Measurements from ENCODE around the gene FAM83G.

The FAM83G gene

GRCh38 chr17:18988546-18989173, 15.9 kb downstream of the FAM83G start:
- DNase-seq (ENCODE audit: low spot score), result no peak

- no peak for DNase-seq (ENCODE audit: low spot score)
Observed at GRCh38 chr17:18987862-18988545, 16.6 kb downstream of the FAM83G start.

DNA sequence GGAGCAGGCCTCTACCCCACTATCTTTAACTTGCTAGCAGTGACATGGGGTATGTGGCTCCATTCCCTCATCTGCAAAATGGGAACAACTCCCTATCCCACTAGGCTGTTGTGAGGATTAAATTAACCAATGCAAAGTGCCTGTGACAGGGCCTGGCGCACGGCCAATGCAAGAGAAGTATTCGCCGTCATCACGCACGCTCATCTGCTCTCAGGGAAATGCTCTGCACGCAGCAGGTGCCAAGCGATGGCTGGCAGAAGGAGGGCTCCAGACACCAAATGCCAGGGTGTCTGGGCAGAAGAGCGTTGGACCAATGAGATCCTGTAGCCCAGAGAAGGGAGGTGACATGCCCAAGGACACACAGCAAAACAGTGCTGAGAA, 17.3 kb downstream of the FAM83G start:
- DNase-seq (ENCODE audit: low spot score), result no peak

- DNase-seq (ENCODE audit: low spot score), result no peak
Observed at GRCh38 chr17:18986541-18987229, 17.9 kb downstream of the FAM83G start.

- DNase-seq (ENCODE audit: low spot score), result no peak
Observed at GRCh38 chr17:18985475-18985874, 19.1 kb downstream of the FAM83G start.

DNA sequence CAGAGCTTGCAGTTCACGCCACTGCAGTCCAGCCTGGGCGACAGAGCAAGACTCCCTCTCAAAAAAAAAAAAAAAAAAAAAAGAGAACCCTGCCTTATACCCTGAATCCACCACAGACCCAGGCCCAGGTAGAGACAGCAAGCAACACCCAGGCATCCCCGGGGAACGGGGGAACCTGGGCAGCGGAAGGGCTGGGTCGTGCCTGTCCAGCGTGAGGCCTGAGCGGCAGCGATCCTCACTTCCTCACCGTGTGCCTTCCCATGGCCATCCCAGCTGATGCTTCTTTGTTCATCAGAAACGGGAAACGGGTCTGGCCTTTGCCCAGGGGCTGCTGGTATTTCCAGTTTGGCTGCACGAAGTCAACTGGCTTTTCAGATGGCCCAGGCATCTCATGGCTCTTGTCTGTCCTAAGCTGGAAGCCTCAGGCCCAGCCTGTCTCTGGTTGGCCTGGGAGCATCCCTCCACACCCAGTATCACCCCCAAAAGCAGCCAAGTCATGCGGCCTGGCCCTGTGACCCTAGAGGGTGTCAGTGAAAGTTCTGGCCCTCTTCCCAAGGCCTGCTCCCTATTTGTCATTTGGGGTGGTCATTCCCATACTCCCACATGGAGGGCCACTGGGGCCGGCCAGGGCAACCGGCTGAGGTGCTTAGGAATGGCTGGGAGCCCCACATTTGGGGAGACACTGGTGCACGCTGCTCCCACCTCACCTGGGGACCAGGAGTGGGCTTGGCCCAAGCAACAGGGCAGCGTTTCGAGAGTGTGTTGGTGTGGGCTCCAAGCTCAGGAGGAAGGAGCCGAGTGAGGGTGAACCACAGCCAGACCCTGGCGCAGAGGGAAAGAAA, 20.1 kb downstream of the FAM83G start:
- no peak for DNase-seq (ENCODE audit: low spot score)

DNA sequence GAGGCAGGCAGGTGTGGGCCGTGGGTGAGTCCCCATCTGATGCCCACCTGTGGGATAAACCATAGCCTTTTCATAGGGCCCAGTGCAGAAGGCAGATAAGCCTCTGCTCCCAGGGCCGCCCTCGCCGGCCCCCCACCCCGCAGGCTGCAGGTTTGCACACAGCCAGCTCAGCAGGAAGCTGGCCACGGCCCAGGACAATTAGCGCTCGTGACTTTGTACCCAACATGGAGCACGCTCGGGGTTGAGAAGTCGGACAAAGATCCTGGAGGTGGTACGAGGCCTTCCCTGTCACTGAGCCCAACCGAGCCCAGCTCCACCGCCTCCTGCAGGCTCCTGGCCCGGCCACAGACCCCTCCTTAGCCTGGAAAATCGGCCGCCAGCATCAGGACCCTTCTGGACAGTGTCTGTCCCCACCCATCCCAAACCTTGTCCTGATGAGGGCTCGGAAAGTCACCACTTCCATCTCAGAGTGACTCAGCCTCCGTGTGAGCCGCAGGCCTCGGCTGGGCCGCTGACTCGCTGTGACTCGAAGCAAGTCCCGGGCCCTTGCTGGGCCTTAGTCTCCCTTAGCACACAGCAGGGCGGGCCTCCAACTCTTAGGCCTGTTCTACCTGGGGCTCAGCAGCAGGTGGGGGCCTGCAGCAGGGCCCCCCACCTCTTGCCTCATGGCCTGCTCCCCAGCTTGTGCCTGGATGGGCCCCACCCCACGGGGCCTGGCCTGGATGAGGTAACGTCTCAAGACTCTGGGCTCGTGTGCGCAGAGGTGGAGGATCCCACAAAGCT, 22.7 kb downstream of the FAM83G start:
- DNase-seq (ENCODE audit: low spot score), result no peak

DNA sequence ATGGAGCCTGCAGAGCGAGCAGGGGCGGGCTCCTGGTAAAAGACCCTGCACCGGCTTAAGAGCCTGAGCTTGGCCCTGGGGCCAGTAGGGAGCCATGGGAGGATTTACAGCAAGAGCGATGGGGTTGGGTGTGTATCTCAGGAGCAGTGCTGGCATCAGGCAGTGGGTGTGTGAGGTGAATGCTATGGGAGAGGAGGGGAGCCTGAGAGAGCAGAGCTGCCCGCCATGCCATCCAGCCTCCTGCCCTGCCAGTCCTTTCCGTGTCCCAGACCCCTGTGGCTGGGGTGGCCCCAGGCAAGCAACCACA, 23.3 kb downstream of the FAM83G start:
- no peak for DNase-seq (ENCODE audit: low spot score)

GRCh38 chr17:18980682-18981334, 23.8 kb downstream of the FAM83G start:
- no peak for DNase-seq (ENCODE audit: low spot score)

- DNase-seq (ENCODE audit: low spot score), result no peak
Observed at GRCh38 chr17:18978655-18979054, 25.9 kb downstream of the FAM83G start.

GRCh38 chr17:18978050-18978449, 26.5 kb downstream of the FAM83G start:
- DNase-seq (ENCODE audit: low spot score), result no peak

DNA sequence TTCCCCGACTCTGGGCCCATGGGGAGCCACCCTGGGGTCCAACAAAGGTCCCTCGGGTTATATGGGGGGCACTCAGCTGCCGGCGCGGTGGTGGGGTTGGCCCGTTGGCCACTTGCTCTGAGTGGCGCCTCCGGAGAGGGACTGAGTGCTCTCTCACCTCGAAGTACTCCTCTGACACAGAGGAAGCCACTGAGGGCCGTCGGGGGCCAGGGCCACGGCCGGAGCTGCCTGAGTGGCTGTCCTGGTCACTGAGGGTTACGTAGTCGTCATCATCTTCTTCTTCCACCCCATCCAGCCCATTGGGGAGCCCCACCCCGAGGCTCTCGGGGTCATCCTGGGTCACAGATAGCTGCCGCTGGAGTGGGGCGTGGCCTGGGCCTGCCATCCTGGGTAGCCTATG, 26.9 kb downstream of the FAM83G start:
- no peak for DNase-seq (ENCODE audit: low spot score)

GRCh38 chr17:18977021-18977420, 27.5 kb downstream of the FAM83G start:
- DNase-seq (ENCODE audit: low spot score), result no peak

DNA sequence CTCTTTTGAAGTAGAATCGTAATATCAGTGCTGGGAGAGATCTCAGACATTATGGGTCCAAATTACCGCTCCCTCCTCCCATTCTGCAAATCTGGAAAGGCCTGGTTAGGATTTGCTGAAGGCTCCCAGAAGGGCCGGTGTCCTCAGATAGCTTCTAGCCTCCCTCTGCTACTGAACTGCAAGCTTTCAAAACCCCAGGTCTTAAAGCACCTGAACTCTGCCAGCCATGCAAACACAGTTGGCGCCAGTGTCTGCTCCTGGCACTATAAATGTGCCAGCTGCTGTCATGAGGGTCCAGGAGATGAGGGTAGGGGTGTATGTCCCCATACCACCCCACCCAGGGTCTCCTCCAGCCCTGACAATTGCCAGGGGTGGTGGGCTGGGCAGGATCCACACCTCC, 28.4 kb downstream of the FAM83G start:
- no peak for DNase-seq (ENCODE audit: low spot score)

DNA sequence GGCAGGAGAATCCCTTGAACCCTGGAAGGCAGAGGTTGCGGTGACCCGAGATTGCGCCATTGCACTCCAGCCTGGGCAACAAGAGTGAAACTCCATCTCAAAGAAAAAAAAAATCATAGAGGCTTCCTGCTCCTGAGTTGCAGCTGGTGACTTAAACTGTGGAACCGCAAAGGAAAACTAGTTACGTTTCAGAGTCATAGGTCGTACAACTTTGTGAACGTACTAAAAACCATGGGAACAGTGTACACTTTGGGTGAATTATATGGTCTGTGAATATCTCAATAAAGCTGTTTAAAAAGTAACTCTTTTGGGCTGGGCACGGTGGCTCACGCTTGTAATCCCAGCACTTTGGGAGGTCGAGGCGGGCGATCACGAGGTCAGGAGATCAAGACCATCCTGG, 29.0 kb downstream of the FAM83G start:
- no peak for DNase-seq (ENCODE audit: low spot score)

DNA sequence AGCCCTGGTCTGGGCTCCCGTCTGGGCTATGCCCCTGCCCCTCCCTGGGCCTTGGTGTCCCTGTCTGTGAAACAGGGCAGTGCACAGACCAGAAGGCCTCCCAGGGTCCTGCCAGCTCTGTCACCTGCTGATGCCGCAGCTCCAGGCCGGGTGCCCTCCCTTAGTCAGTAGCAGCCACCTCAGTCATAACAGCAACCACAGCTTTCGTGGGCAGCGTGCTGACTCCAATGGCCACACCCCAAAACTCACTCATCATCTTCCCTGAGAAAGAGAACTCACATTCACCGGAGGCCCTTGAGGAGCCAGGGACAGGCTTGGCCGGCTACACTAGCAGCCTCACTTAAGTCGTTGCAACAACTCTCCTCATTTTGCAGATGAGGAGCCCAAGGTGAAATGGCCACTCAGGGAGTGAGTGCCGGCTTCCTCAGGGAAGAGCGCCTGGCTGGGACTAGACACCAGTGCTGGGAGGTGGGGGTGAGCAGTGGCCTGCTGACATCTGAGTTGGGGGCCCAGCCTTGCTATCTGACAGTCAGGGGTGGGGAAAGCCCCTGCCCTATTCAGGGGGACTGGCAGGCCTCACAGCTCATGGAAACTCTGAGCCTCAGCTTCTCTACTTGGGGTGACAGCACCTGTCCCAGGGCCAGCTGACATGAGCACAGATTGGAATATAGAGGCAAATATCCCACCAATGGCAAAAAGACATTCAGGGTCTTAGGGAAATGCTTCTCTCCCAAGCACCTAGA, 30.0 kb downstream of the FAM83G start:
- no peak for DNase-seq (ENCODE audit: low spot score)

- DNase-seq (ENCODE audit: low spot score), result no peak
Observed at GRCh38 chr17:18971801-18972200, 32.8 kb downstream of the FAM83G start.

DNA sequence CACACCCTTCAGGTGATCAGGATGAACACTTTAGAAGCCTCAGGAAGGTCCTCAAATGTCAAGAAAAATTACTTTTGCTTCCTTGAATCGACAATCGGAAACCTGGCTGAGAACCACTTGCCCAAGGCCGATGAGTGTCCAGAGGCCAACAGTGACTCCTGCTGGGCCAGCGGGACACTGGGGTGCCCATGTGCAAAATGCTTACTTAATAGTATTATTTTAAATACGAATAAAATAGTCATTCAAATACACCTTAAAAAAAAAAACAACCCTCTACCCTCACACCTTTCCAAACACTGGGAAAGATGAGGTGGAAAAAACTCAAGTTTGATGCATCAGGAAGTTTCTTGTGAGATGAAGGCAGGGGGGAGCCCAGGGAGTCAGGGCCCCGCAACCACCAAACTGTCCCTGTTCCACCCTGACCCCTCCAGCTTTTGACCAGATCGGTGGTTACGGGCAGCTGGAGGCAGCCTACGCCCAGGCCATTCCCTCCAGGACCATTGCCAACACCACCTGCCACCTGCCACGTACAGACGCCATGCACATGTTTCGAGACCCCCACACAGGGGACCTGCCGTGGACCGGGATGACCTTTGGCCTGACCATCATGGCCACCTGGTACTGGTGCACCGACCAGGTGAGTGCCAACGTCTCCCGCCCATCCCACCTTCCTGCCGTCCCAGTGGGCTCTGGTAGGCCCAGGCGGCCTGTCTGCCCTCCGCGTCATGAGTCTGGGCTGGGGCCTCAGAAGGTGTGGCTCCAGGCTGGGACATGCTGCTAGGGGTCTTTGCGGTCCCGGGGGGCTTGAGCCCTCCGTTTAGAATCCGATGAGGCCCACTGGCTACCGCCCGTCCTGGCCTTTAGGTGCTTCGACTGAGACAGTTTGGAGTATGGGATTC, 33.7 kb downstream of the FAM83G start:
- no peak for DNase-seq (ENCODE audit: low spot score)

Data from ecto neural progenitor cell (in vitro differentiated cells).